Peyer's patch (tissue), 4 donors: ENCODE data around the gene BNIP3.

Source experiments
- POLR2A ChIP-seq, 2 donors: fragments of 450-650 bp; IDR thresholded peaks; one replicate each; pipeline ENCODE4 v1.5.1; 2017; ENCODE audit warnings: antibody characterized with exemption in 2 of 2, mild to moderate bottlenecking in 2 of 2, moderate library complexity in 2 of 2
- TF ChIP-seq, protein P1 (sequence below), 6 experiments: fragments of 450-650 bp in 4 of 6; fragments of 200-600 bp in 2 of 6; sonication (generic) in 1 of 6; IDR thresholded peaks; one replicate each; pipeline ENCODE4 v1.5.1; 2017 to 2019; ENCODE audit warnings: antibody characterized with exemption in 6 of 6, mild to moderate bottlenecking in 3 of 6, moderate library complexity in 1 of 6

DNA sequence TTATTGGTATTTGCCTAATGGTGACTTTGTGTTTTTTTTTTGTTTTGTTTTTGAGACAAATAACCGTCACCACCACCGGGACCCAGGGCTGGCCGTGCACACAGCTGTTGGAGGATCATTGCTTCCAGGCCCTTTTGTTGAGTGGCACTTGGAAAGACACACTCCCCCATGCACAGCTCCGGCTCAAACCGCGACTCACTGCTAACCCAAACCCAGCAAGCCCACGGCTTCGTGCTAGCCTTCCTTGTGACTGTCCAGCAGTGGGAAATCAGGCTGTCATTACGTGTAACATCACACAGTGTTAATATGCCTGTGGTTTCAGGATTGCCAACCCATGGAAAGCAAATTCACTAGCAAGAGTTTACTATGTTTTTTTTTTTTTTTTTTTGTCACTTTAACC, 17.4 kb downstream of the BNIP3 start:
- TF ChIP-seq POLR2A (IDR thresholded peaks at IDR 0.05): no peak
- TF ChIP-seq, protein P1, sequence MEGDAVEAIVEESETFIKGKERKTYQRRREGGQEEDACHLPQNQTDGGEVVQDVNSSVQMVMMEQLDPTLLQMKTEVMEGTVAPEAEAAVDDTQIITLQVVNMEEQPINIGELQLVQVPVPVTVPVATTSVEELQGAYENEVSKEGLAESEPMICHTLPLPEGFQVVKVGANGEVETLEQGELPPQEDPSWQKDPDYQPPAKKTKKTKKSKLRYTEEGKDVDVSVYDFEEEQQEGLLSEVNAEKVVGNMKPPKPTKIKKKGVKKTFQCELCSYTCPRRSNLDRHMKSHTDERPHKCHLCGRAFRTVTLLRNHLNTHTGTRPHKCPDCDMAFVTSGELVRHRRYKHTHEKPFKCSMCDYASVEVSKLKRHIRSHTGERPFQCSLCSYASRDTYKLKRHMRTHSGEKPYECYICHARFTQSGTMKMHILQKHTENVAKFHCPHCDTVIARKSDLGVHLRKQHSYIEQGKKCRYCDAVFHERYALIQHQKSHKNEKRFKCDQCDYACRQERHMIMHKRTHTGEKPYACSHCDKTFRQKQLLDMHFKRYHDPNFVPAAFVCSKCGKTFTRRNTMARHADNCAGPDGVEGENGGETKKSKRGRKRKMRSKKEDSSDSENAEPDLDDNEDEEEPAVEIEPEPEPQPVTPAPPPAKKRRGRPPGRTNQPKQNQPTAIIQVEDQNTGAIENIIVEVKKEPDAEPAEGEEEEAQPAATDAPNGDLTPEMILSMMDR (IDR thresholded peaks at IDR 0.05): no peak
